Upper lobe of left lung (tissue), 6 donors: ENCODE measurements around the gene ARHGEF3. TPM values are rescaled to one million over a fixed set of nuclear protein-coding genes. Genes with fewer than 3 reads are reported as not detected.
A peak's percentile ranks its signal among the peaks of the same experiment; 100 is the strongest.

Source experiments
- ATAC-seq, 2 donors: fragments of 200-7000 bp; cut with Tn5 transposase; one replicate each; pipeline ENCODE4 v1.9.1; 2022; ENCODE audit warnings: mild to moderate bottlenecking in 2 of 2, moderate library complexity in 2 of 2; ENCODE audit not compliant: low FRiP score in 2 of 2
- DNase-seq, 2 donors: peaks; one replicate each; pipeline ENCODE4 v3.0.0-alpha.2; 2019 to 2020
- H3K27ac ChIP-seq, 4 donors: fragments of 200-600 bp; sonication (generic); one replicate each; pipeline ENCODE4 v1.5.1; 2016 to 2019
- H3K27me3 ChIP-seq, 4 donors: fragments of 200-600 bp; sonication (generic); one replicate each; pipeline ENCODE4 v1.5.1; 2017 to 2019
- H3K36me3 ChIP-seq, 4 donors: fragments of 200-600 bp; sonication (generic); one replicate each; pipeline ENCODE4 v1.5.1; 2016 to 2019
- H3K4me1 ChIP-seq, 4 donors: fragments of 200-600 bp; sonication (generic); one replicate each; pipeline ENCODE4 v1.5.1; 2018 to 2019
- H3K4me3 ChIP-seq, 4 donors: fragments of 200-600 bp; sonication (generic); one replicate each; pipeline ENCODE4 v1.5.1; 2017 to 2019; ENCODE audit warnings: mild to moderate bottlenecking in 2 of 4, moderate library complexity in 1 of 4
- H3K9me3 ChIP-seq, 4 donors: fragments of 200-600 bp; sonication (generic); one replicate each; pipeline ENCODE4 v1.5.1; 2018 to 2019
- EP300 ChIP-seq, 4 donors: sonication (generic); formaldehyde crosslinking; IDR thresholded peaks; one replicate each; pipeline ENCODE4 v1.5.1; 2017; ENCODE audit warnings: antibody characterized with exemption in 4 of 4, control low read depth in 2 of 4
- POLR2A ChIP-seq, 4 donors: fragments of 450-650 bp; IDR thresholded peaks; one replicate each; pipeline ENCODE4 v1.5.1; 2016 to 2017; ENCODE audit warnings: antibody characterized with exemption in 4 of 4, mild to moderate bottlenecking in 2 of 4
- POLR2AphosphoS5 ChIP-seq, 2 donors: sonication (generic); formaldehyde crosslinking; IDR thresholded peaks; one replicate each; pipeline ENCODE4 v1.5.1; 2017; ENCODE audit warnings: antibody characterized with exemption in 2 of 2
- WGBS, 2 donors: methylation state at CpG; one replicate each; pipeline ENCODE4 v1.1.5; 2017 to 2018; 5-methylcytosine and 5-hydroxymethylcytosine counted together
- total RNA-seq, 6 donors: library from RNA; depleted of rRNA in 4 of 6; stranded (reverse); fragments of >200 nt in 4 of 6; gene quantifications; one replicate each; pipeline versions ENCODE4 v1.1.0 to v1.2.1, GENCODE V29; 2016 to 2021
- TF ChIP-seq, protein P1 (sequence below), 6 experiments: fragments of 450-650 bp in 4 of 6; fragments of 200-600 bp in 2 of 6; sonication (generic) in 2 of 6; IDR thresholded peaks; one replicate each; pipeline ENCODE4 v1.5.1; 2016 to 2019; ENCODE audit warnings: antibody characterized with exemption in 6 of 6
- donor health status: DM: no; HTN: no; CAD: no; lungs with moderate emphysema.
- donor health status: DM: no; HTN: yes; CAD: no; lungs with severe emphysema.

The ARHGEF3 gene
- total RNA-seq, 6 donors from 2014 or later: 26.6 to 38.9 (median 30.0) TPM

DNA sequence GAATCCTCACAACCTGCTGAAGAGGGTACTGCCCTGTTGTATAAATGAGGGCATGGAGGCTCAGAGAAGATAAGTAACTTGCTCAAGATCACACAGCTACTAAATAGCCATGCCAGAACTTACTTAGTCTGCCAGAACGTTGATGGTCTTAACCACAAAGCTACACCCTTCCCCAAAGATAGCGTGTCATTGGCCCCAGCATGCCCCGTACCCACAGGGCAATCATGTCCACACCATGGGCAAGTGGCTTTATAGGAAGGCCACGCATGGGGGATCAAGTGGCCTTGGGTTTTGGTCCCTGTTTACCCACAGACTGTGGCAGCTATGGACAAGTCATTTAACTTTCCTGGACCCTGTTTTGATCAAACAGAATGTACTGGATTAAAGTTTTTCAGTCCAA lies 15.9 kb upstream of the ARHGEF3 start:
- Histone ChIP-seq H3K9me3 (no peaks in the 10 kb centered on the region), H3K4me3 (no peak overlapping the region), H3K27ac (no peak overlapping the region), H3K27me3 (no peaks in the 10 kb centered on the region), H3K36me3 (no peaks in the 10 kb centered on the region), H3K4me1 (peaks cover 4 to 9% (median 7%) of the 10 kb centered on the region in 4 donors)
- DNase-seq: no peak
- TF ChIP-seq POLR2AphosphoS5 (IDR thresholded peaks at IDR 0.05) (no peak), EP300 (IDR thresholded peaks at IDR 0.05) (no peak), POLR2A (IDR thresholded peaks at IDR 0.05) (no peak)
- TF ChIP-seq, protein P1, sequence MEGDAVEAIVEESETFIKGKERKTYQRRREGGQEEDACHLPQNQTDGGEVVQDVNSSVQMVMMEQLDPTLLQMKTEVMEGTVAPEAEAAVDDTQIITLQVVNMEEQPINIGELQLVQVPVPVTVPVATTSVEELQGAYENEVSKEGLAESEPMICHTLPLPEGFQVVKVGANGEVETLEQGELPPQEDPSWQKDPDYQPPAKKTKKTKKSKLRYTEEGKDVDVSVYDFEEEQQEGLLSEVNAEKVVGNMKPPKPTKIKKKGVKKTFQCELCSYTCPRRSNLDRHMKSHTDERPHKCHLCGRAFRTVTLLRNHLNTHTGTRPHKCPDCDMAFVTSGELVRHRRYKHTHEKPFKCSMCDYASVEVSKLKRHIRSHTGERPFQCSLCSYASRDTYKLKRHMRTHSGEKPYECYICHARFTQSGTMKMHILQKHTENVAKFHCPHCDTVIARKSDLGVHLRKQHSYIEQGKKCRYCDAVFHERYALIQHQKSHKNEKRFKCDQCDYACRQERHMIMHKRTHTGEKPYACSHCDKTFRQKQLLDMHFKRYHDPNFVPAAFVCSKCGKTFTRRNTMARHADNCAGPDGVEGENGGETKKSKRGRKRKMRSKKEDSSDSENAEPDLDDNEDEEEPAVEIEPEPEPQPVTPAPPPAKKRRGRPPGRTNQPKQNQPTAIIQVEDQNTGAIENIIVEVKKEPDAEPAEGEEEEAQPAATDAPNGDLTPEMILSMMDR (IDR thresholded peaks at IDR 0.05): no peak
- no peak for ATAC-seq
- WGBS, 2 donors: 77 to 83% methylated on average over 4 of the region's 4 CpGs

DNA sequence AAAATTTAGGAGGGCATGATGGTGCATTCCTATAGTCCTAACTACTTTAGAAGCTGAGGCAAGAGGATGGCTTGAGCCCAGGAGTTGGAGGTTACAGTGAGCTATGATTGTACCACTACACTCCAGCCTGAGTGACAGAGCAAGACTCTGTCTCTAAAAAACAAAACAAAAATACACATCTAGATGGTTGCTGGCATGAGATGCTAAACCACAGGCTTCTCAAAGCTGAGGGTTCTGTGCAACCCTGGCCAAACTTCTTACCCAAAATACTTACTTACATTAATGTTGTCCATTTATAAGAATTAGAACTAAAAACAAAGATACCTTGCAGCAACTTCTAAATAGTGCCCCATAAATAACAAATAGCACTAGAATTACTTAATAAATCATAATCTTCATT lies 14.3 kb upstream of the ARHGEF3 start:
- peaks cover 6 to 20% (median 19%) of the 10 kb centered on the region in 4 donors for H3K4me1 ChIP-seq
- DNase-seq (no peak), ATAC-seq (no peak)
- H3K9me3 ChIP-seq: no peaks in the 10 kb centered on the region
- H3K4me3 ChIP-seq: no peak overlapping the region
- no peaks in the 10 kb centered on the region for H3K36me3 ChIP-seq
- H3K27me3 ChIP-seq: no peaks in the 10 kb centered on the region
- TF ChIP-seq EP300 (IDR thresholded peaks at IDR 0.05) (no peak), POLR2AphosphoS5 (IDR thresholded peaks at IDR 0.05) (no peak), POLR2A (IDR thresholded peaks at IDR 0.05) (no peak)
- TF ChIP-seq, protein P1 (IDR thresholded peaks at IDR 0.05): no peak
- H3K27ac ChIP-seq: no peak overlapping the region

DNA sequence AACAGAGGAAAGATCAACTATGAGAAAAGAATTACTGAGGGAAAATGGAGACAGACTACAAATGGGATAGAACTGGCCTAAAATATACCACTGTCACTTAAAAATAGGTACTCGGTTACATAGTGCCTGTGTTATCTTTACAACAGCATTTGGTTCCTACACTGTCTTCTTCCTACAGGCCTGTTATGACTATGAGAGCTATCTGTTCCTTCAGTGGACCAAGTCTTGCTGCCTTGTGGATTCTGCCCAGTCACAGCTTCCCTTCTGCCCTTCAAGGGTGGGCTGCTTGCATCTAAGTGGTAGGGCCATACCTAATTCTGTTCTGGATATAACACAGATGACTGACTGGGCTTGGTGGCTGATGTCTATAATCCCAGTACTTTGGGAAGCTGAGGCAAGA lies 13.8 kb upstream of the ARHGEF3 start:
- ATAC-seq: no peak
- 92 to 100% methylated on average over 1 of the region's 1 CpG for WGBS, 2 donors
- Histone ChIP-seq H3K4me3 (no peak overlapping the region), H3K27me3 (no peaks in the 10 kb centered on the region), H3K4me1 (peaks cover 6 to 20% (median 19%) of the 10 kb centered on the region in 4 donors), H3K9me3 (no peaks in the 10 kb centered on the region), H3K27ac (no peak overlapping the region), H3K36me3 (no peaks in the 10 kb centered on the region)
- no peak for DNase-seq
- TF ChIP-seq POLR2AphosphoS5 (IDR thresholded peaks at IDR 0.05) (no peak), POLR2A (IDR thresholded peaks at IDR 0.05) (no peak)

DNA sequence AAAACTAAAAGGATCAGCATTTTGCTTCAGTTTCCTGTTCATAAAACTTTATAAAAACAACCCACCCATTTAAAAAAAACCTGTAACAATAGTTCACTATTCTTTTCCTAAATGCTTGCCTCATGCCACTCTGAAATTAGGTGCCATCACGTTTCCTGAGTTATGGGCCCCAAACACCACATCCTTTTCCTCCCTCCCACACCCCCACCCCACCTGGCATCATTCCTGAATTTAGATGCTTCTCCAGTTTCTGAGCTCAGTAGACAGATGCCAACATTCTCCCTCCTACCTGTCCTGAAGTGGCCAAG lies 11.9 kb upstream of the ARHGEF3 start:
- Histone ChIP-seq H3K9me3 (no peaks in the 10 kb centered on the region), H3K36me3 (no peaks in the 10 kb centered on the region), H3K4me3 (no peak overlapping the region), H3K4me1 (peaks cover 6 to 20% (median 19%) of the 10 kb centered on the region in 4 donors), H3K27ac (peak overlapping the region in 1 of 4 donors; percentile 42), H3K27me3 (no peaks in the 10 kb centered on the region)
- ATAC-seq: no peak
- TF ChIP-seq EP300 (IDR thresholded peaks at IDR 0.05) (no peak), POLR2AphosphoS5 (IDR thresholded peaks at IDR 0.05) (no peak), POLR2A (IDR thresholded peaks at IDR 0.05) (no peak)
- TF ChIP-seq, protein P1 (IDR thresholded peaks at IDR 0.05): no peak
- no peak for DNase-seq
- 11 to 13% methylated on average over 1 of the region's 1 CpG for WGBS, 2 donors

DNA sequence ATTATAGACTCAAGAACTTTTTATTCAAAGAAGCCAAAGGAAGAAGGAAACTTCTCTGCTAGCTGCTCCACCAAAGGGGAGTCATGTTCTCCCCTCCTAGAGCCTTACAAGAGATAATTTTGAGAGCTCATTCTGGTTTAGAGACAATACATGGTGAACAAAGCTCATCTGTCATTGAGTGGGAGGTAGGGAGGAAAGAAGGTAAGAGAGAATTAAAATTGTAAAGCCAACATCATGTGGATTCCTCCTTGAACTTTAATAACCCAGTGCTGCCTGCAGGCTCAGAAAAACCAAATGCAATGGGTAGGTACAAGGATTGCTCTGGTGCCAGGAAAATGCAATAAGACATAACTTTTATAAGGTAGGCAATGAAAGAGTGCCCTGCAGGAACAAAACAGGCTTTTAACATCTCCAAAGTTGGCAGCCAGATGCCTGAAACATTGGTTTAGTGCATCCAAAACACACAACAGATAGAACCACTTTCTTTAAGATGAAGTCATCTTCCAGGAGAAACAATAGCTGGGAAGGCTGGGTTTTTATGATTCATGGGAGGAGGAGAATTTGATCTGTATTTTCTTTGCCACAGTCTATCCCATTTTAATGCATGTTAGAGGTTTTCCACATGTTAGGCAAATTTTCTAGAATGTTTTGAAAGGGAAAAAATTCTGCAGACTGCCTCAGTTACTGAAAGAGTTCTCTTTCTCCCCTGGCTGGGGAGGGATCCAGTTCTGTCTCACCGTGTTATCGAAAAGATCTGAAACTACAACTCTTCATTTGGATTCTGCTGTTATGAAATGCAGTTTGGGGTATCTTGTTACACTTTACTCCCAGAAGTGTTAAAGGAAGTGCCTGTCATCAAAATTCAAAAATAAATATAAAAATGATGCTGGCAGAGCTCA lies 11.3 kb upstream of the ARHGEF3 start:
- Histone ChIP-seq H3K9me3 (no peaks in the 10 kb centered on the region), H3K4me3 (no peak overlapping the region), H3K4me1 (peaks cover 6 to 20% (median 19%) of the 10 kb centered on the region in 4 donors), H3K27ac (peak overlapping the region in 1 of 4 donors; percentile 43), H3K27me3 (no peaks in the 10 kb centered on the region), H3K36me3 (no peaks in the 10 kb centered on the region)
- ATAC-seq: no peak
- WGBS, 2 donors: 51 to 52% methylated on average over 2 of the region's 2 CpGs
- DNase-seq: no peak
- TF ChIP-seq, protein P1 (IDR thresholded peaks at IDR 0.05): no peak
- TF ChIP-seq EP300 (IDR thresholded peaks at IDR 0.05): no peak
